NK-92 (cell line): ENCODE measurements around the gene RUFY4.
"Not testable (repeated sequence)": the region's sequence is repeated elsewhere in the genome, so short reads cannot be mapped to it uniquely, and the experiment has no call there.

Source experiments
- DNase-seq: peaks from one replicate; lab custom pipeline; 2025; ENCODE audit not compliant: unreplicated experiment; lab: John Stamatoyannopoulos, UW

The RUFY4 gene

GRCh38 chr2:218082586-218083351 lies 13.7 kb downstream of the RUFY4 start:
- no peak for DNase-seq

DNA sequence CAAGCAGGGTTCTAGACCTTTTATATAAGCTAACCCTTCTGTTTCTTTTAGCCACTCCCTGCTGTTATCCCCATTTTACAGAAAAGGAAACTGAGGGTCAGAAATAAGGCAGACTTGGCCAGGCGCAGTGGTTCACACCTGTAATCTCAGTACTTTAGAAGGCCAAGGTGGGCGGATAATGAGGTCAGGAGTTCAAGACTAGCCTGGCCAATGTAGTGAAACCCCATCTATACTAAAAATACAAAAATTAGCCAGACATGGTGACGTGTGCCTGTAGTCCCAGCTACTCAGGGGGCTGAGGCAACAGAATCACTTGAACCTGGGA lies 14.3 kb downstream of the RUFY4 start:
- DNase-seq: no peak

GRCh38 chr2:218086478-218086877 lies 17.4 kb downstream of the RUFY4 start:
- no peak for DNase-seq

- no peak for DNase-seq
These were observed 20.2 kb downstream of the RUFY4 start for GRCh38 chr2:218089259-218089658.

DNA sequence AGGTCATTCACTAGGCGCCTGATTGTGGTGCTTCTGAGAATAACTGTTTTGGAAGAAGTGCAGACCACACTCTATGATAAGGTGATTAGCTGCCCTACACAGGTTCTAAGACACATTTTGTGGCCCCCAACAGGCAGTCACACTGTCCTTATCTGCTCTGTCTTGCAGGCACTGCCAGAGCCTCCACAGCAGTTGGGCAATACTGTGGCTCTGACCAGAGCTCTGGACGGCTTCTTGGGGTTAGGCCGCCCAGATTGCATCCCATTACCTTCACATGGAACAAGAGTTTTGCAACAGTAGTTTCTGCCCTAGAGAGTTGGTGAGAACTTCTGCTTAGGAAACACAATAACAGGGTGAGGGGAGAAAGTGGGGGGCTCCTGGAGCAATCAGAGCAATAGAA lies 22.7 kb downstream of the RUFY4 start:
- DNase-seq: no peak

DNA sequence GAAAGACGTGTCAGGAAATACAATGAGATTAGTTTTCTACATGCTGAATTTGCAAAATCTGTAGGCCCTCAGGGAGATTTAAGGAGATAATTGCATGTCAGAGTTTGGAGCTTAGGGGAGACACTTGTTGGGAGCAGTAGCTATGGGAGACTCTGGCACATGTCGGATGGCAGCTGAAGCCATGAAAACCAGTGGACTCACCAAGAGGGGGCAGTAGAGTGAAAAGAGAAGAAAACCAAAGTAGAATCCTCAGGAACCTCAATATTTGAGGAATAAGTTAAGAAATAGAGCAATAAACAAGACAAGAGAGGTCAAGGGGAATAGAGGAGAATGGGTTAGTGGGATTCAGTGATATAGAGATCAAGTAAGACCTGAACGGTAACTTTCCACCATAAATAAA lies 24.8 kb downstream of the RUFY4 start:
- no peak for DNase-seq

GRCh38 chr2:218095853-218096252 lies 26.8 kb downstream of the RUFY4 start:
- no peak for DNase-seq

DNA sequence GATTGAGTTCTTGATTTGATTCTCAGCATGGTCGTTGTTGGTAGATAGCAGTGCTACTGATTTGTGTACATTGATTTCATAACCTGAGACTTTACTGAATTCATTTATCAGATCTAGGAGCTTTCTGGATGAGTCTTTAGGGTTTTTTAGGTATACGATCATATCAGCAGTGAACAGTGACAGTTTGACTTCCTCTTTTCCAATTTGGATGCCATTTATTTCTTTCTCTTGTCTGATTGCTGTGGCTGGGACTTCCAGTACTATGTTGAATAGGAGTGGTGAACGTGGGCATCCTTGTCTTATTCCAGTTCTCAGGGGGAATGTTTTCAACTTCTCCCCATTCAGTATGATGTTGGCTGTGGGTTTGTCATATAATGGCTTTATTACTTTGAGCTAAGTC lies 28.9 kb downstream of the RUFY4 start:
- no peak for DNase-seq

DNA sequence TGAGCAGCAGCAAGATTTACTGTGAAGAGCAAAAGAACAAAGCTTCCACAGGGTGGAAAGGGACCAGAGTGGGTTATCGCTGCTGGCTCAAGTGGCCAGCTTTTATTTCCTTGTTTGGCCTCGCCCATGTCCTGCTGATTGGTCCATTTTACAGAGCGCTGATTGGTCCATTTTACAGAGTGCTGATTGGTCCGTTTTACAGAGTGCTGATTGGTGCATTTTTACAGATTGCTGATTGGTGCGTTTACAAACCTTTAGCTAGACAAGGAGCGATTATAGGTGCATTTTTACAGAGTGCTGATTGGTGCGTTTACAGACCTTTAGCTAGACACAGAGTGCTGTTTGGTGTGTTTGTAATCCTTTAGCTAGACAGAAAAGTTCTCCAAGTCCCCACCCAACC lies 39.8 kb downstream of the RUFY4 start:
- DNase-seq: not testable (repeated sequence)

- DNase-seq: not testable (repeated sequence)
These were observed 52.7 kb downstream of the RUFY4 start for GRCh38 chr2:218121789-218122188.

DNA sequence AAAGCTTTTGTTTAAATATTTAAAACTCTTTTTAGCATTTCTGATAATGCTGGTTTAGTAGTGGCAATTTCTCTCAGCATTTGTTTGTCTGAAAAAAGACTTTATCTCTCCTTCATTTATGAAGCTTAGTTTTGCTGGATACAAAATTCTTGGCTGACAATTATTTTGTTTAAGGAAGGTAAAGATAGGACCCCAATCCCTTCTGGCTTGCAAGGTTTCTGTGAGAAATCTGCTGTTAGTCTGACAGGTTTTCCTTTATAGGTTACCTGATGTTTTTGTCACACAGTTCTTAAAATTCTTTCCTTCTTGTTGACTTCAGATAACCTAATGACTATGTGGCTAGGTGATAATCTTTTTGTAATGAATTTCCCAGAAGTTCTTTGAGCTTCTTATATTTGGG lies 53.2 kb downstream of the RUFY4 start:
- not testable (repeated sequence) for DNase-seq

GRCh38 chr2:218123986-218124385 lies 54.9 kb downstream of the RUFY4 start:
- no peak for DNase-seq

DNA sequence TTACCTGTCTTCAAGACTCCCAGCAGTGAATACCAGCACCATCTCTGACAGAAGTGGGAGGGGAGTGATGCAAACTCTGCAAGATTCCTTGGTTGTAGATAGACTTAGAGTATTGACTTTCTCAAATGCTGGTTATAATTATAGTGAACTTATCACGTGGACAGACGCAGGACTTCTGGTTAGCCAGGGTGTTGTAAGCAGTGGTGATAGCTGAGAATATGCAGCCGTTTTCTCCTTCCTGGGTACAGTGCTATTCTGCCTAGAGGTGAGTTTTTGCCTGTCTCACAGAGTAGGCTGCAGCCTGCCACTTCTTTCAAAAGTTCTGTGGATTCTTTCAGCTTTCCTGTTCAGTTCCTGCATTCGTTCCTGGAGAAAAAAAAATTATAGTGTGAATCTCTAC lies 56.0 kb downstream of the RUFY4 start:
- DNase-seq: no peak

- DNase-seq: no peak
These were observed 56.6 kb downstream of the RUFY4 start, which contains the start of gene CXCR2 for GRCh38 chr2:218125626-218126080. Gene CXCR2 (plus strand): TSS chr2:218126028. CDS start chr2:218134802, 8,774 bp downstream.

DNA sequence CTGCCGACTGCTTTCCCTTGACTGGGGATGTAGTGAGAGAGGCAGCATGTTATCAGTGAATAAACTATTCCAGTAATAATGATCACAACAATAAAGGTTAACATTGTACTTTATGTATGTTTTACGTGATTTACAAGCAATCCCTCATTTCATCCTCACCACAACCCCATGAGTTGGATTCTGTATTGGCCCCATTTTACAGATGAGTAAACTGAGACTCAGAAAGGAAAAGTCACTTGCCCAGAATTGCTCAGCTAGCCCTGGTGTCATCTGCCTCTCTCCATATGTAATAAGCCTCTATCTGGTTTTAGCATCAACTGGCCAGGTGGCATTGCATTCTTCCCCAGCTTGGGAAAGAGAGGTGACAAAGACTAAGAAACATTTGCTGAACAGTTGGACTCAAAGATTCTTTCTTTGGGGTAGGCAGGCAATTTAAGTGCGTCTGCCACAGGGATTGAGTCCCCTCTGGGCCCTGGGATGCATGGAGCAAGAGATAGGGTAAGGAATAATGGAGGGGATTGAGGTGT lies 58.9 kb downstream of the RUFY4 start:
- no peak for DNase-seq

DNA sequence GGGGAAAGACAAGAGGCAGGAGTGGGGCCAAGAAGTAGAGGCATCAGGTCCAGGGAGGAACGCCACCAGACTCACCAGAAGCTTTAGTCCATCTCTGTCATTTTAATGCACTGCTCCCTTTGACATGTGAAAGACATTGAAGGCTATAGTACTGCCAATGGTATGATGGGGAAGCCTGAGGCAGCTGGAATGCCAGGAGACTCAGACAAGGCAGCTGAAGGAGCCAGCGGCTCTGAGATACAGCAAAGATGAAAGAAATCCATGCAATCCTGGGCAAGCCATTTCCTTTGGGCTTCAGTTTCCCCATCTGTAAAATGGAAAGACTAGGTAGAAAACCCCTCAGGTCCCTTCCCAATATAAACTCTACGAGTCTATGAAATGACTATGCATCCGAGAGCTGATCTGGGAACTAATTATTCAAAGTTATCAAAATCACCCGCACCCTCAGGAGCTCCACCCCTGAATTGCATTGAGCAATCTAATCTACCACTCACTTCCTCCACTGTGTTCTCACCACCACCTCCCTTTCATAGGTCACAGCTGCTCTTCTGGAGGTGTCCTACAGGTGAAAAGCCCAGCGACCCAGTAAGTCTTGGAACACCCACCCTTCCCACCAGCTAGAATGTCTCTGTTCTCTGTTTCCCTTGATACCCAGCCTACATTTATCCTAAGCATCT lies 59.9 kb downstream of the RUFY4 start:
- DNase-seq: no peak

DNA sequence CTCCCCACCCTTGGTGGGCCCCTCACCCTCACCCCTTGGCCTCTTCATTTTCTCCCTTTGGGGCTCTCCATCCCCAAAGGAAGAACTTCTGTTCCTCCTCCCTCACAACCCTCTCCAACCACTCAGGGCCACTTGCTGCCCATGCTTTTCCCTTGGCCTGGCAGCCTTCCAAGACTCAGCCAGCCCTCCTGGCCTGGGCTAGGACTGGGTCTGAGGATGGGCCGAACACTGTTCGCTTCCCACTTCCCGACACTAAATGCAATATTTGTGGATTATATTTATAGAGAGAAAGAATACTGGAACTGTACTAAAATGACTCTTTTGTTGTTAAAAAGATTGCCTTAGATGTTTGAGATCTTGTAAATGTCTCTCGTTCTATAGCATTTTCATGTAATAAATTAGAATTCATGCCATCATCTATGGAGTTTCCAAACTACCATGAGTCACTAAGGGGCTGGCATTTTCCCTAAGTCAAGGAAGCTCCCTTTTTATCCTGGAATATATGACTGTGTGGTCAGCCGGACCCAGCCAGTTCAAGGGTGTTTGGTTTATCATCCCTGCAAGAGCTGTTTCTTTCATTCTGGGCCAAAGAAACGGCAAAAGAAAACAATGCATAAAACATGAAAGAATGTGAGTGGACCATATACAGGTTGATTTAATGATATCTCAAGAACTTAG lies 60.5 kb downstream of the RUFY4 start:
- no peak for DNase-seq

DNA sequence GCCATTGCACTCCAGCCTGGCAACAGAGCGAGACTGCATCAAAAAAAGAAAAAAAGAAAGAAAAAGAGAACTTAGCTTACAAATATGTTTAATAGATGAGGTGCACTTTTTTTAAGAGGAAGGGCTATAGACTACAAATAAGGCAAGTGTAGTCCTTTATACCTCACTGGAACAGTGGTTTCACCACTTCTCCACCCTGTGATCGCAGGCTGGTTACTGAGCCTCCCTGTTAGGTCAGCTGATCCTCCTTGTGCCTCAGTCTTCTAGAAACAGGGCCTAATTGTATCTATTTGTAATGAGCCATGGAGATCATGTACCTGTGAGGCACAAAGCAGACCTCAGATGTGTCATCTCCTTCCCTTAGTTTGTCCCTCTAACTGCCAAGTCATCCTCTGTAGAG lies 61.3 kb downstream of the RUFY4 start:
- no peak for DNase-seq

DNA sequence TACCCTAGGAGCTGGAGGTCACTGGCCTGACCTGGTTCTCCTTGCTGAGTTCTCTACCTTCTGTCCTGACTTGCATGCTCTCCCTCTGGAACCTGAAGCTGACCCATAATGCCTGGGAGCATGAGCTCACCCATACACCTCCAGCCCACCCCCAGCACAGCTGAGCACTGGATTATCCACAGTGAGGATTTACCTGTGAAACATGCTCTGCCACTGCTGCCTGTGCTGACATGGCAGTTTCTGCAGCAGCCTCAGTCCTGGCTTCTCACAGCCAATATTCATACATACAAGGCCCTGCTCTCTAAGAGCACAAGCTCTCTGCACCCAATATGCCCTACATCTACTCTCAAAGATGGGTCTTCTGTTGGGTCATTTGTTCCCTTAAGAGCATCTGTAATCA lies 61.8 kb downstream of the RUFY4 start:
- DNase-seq: no peak

DNA sequence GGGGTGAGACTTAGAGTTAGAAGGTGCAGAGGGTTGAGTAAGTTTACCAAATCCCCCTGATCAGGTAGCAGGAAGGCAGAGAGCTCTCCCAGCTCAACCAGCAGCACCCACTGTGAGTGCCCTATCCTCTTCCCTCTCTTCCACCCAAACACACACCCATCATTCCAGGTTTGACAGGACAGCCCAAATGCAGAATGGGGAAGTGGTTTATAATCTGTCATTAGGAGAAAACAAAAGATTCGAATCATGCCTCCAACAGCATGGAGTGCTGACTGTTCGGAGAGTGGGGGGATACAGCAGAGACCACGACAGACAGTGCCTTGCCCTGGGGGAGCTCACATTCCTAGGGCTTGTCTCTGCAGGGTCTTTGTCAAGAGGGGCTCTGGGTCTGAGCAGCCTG lies 68.5 kb downstream of the RUFY4 start:
- DNase-seq: no peak

DNA sequence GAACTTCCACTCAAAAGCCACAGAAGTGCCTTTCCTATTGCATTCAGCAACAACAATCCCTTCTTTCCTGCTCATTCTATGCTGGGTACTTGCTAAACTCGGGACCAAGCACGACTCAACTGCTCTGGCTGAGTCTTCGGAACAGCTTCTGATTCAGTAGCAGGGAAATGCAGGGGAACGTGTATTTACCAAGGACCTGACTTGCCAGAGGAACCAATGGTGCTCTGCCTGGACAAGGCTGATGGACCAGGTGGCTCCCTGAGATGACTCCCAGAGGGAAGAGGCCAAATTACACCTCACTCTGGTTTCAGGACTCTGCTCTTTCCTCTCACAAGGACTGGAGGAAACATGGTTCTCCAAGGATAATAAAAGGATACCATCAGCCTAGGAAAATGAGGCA lies 69.0 kb downstream of the RUFY4 start:
- DNase-seq: no peak
